ENCODE results near the gene PARVA.

Gene PARVA

GRCh38 chr11:12546660-12547059 is 169.3 kb downstream of the PARVA start:
- no peak overlapping the region for H3K4me3 ChIP-seq (ENCODE audit: low read depth, low read length)
- TF ChIP-seq CTCF (IDR thresholded peaks at IDR 0.05; ENCODE audit: borderline replicate concordance, insufficient read depth, low read depth, low read length), result no peak

DNA sequence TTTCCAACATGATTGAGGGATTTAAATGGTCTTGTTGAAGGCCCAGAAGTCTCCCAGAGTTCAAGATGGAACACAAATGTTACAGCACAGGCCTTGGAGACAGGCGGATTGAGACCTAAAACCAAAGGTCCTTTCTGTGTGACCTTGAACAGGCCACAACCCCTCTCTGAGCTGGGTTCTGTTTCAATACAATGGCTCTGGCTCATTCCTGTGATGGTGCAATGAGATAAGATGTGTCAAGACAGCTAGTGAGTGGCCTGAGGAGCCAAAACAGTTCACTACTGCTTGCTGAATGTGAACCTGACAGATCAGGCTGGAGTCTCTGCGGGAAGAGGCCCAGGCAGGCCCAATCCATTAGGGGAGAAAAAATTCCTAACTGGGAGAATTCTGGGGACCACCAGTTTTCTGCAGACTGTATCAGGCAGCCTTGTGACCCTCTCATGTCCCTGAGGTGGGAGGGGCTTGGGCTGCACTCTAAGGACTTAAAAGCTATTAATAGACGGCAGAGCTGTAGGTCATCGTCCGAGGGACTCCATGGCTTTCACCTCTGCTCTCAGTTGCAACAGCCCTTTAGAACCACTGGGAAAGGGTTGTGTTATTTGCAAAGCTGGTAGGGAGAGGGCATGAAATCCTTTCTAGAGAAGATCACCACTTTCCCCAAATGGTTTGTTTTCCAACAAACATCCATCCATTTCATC is 170.7 kb downstream of the PARVA start:
- TF ChIP-seq CTCF (IDR thresholded peaks at IDR 0.05; ENCODE audit: borderline replicate concordance, insufficient read depth, low read depth, low read length), result no peak
- H3K4me3 ChIP-seq (ENCODE audit: low read depth, low read length), result no peak overlapping the region

GRCh38 chr11:12552692-12553091 is 175.3 kb downstream of the PARVA start:
- H3K4me3 ChIP-seq (ENCODE audit: low read depth, low read length), result no peak overlapping the region
- TF ChIP-seq CTCF (IDR thresholded peaks at IDR 0.05; ENCODE audit: borderline replicate concordance, insufficient read depth, low read depth, low read length), result no peak

DNA sequence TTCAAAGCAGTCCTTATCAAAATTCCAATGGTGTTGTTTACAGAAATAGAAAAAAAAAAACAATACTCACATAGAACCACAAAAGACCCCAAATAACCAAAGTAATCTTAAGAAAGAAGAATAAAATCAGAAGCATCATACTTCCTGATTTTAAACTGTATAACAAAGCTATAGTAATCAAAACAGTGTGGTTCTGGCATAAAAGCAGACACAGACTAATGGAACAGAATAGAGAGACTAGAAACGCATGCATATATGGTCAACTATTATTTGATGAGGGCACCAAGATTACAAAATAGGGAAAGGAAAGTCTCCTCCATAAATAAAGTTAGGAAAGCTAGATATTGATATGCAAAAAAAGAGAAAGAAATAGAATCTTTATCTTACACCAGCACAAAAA is 176.8 kb downstream of the PARVA start:
- TF ChIP-seq CTCF (IDR thresholded peaks at IDR 0.05; ENCODE audit: borderline replicate concordance, insufficient read depth, low read depth, low read length), result no peak
- no peak overlapping the region for H3K4me3 ChIP-seq (ENCODE audit: low read depth, low read length)

GRCh38 chr11:12556155-12556554 is 178.8 kb downstream of the PARVA start:
- no peak overlapping the region for H3K4me3 ChIP-seq (ENCODE audit: low read depth, low read length)
- TF ChIP-seq CTCF (IDR thresholded peaks at IDR 0.05; ENCODE audit: borderline replicate concordance, insufficient read depth, low read depth, low read length), result no peak

- TF ChIP-seq CTCF (IDR thresholded peaks at IDR 0.05; ENCODE audit: borderline replicate concordance, insufficient read depth, low read depth, low read length), result no peak
- H3K4me3 ChIP-seq (ENCODE audit: low read depth, low read length), result no peak overlapping the region
Observed at GRCh38 chr11:12556788-12557384, 179.5 kb downstream of the PARVA start.

DNA sequence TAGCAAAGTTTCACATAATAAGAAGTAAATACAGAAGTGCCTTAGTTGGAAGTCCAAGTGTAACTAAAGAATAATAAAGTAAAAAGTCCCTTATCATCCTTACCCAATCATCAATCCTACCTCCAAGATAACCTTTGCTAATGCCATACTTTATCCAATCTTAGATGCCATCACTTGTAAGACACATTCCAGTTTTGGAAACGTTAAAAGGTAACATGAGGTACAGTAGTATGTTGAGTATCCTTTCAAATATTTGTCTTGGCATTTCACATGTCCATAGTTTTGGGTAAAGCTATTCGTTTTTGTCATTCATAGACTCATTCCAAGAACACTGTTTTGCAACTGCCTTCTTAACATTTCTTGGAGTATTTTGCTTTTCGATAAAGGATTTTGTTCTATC is 181.6 kb downstream of the PARVA start:
- no peak for TF ChIP-seq CTCF (IDR thresholded peaks at IDR 0.05; ENCODE audit: borderline replicate concordance, insufficient read depth, low read depth, low read length)

More for the DNA sequence above, 181.6 kb downstream of the PARVA start:
- H3K4me3 ChIP-seq (ENCODE audit: low read depth, low read length), result no peak overlapping the region
